HCT116 (cell line): Measurements from ENCODE around the gene CEP43.

Experiments used
- POLR2AphosphoS5 ChIP-seq: IDR thresholded peaks from 2 replicates; pipeline ENCODE4 v1.6.1; 2011; ENCODE audit warnings: mild to moderate bottlenecking, low read depth, low read length, moderate library complexity
- TF ChIP-seq, protein P1 (sequence below), 3 experiments: fragments of 200-600 bp in 1 of 3; sonication (generic) in 1 of 3; IDR thresholded peaks in 2 of 3; conservative IDR thresholded peaks in 1 of 3; 2 replicates each; pipeline ENCODE4 v1.5.1; 2012 to 2017; ENCODE audit warnings: low read depth in 2 of 3, low read length in 2 of 3, antibody characterized with exemption in 1 of 3, borderline replicate concordance in 1 of 3, control low read depth in 1 of 3, mild to moderate bottlenecking in 1 of 3, mixed read lengths in 1 of 3, mixed run types in 1 of 3, moderate library complexity in 1 of 3; ENCODE audit not compliant: insufficient read depth in 1 of 3
- TF ChIP-seq, protein P2 (sequence below): IDR thresholded peaks from 2 replicates; pipeline ENCODE4 v1.6.1; 2012

DNA sequence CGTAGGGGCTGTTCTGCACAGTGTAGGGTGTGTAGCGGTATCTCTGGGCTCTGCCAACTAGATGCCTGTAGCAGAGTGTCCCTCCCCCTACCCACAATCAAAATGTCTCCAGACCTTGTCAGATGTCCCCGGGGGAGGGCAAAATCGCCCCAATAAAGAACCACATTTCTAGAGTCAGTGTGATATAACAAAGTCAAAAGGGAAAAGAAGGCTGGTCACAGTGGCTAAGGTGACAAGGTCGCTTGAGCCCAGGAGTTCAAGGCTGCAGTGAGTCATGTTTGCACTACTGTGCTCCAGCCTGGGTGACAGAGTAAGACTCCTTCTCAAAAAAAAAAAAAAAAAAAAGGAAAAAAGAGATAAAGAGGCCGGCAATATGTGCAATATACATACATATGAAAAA is 11.7 kb upstream of the CEP43 start:
- TF ChIP-seq, protein P1, sequence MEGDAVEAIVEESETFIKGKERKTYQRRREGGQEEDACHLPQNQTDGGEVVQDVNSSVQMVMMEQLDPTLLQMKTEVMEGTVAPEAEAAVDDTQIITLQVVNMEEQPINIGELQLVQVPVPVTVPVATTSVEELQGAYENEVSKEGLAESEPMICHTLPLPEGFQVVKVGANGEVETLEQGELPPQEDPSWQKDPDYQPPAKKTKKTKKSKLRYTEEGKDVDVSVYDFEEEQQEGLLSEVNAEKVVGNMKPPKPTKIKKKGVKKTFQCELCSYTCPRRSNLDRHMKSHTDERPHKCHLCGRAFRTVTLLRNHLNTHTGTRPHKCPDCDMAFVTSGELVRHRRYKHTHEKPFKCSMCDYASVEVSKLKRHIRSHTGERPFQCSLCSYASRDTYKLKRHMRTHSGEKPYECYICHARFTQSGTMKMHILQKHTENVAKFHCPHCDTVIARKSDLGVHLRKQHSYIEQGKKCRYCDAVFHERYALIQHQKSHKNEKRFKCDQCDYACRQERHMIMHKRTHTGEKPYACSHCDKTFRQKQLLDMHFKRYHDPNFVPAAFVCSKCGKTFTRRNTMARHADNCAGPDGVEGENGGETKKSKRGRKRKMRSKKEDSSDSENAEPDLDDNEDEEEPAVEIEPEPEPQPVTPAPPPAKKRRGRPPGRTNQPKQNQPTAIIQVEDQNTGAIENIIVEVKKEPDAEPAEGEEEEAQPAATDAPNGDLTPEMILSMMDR (IDR thresholded peaks at IDR 0.05 in 2 of 3, conservative IDR thresholded peaks at IDR 0.05 in 1 of 3; ENCODE audit: borderline replicate concordance in 1 of 3, insufficient read depth in 1 of 3, low read depth in 2 of 3, low read length in 2 of 3), result no peak
- no peak for TF ChIP-seq POLR2AphosphoS5
- TF ChIP-seq, protein P2, sequence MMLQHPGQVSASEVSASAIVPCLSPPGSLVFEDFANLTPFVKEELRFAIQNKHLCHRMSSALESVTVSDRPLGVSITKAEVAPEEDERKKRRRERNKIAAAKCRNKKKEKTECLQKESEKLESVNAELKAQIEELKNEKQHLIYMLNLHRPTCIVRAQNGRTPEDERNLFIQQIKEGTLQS, result no peak
